GM12864 (cell line): ENCODE measurements around the gene C1orf115.

Experiments
- DNase-seq: peaks from one replicate; pipeline ENCODE4 v3.0.0-alpha.2; 2011; ENCODE audit warnings: low read depth
- H3K4me3 ChIP-seq: 2 replicates; pipeline ENCODE4 v1.5.1; 2011; ENCODE audit warnings: mild to moderate bottlenecking, low read depth, low read length, control low read depth
- CTCF ChIP-seq: IDR thresholded peaks from 2 replicates; pipeline ENCODE4 v1.5.1; 2011; ENCODE audit warnings: low read depth, mild to moderate bottlenecking, moderate library complexity, low read length, control low read depth, inconsistent platforms; ENCODE audit errors: missing control alignments

The C1orf115 gene

GRCh38 chr1:220741349-220741748, 51.2 kb downstream of the C1orf115 start:
- no peak for TF ChIP-seq CTCF
- no peak overlapping the region for H3K4me3 ChIP-seq
- no peak for DNase-seq

- H3K4me3 ChIP-seq: no peak overlapping the region
- no peak for TF ChIP-seq CTCF
- DNase-seq: no peak
Observed at GRCh38 chr1:220741825-220742224, 51.7 kb downstream of the C1orf115 start.

GRCh38 chr1:220742520-220742919, 52.4 kb downstream of the C1orf115 start:
- no peak for TF ChIP-seq CTCF
- no peak for DNase-seq
- no peak overlapping the region for H3K4me3 ChIP-seq

- no peak for DNase-seq
- H3K4me3 ChIP-seq: no peak overlapping the region
- TF ChIP-seq CTCF: no peak
Observed at GRCh38 chr1:220746851-220747250, 56.7 kb downstream of the C1orf115 start.

GRCh38 chr1:220747437-220748088, 57.4 kb downstream of the C1orf115 start:
- TF ChIP-seq CTCF: no peak
- no peak for DNase-seq
- peak overlapping the region; percentile 92 for H3K4me3 ChIP-seq

- TF ChIP-seq CTCF: no peak
- peak; percentile 47 for DNase-seq
- H3K4me3 ChIP-seq: peak within 1 kb of the TSS; percentile 92
Observed at GRCh38 chr1:220748089-220748934, 58.1 kb downstream of the C1orf115 start, which contains the start of gene MTARC2. TSS of gene MTARC2 (plus strand) at chr1:220748322. CDS start at chr1:220748532, 210 bp downstream.
